Mesenteric fat pad (tissue), 1 donor: ENCODE measurements around the gene ZNF521. TPM values are rescaled to one million over a fixed set of nuclear protein-coding genes. Genes with fewer than 3 reads are reported as not detected.

Experiments used
- DNase-seq: peaks from one replicate; pipeline ENCODE4 v3.0.0-alpha.2; 2020; ENCODE audit warnings: low spot score
- long read RNA-seq: library from polyadenylated mRNA; unstranded; transcript quantifications from one replicate; pipeline ENCODE4 v2.0.0, GENCODE V29; 2020
- total RNA-seq: library from RNA; stranded (reverse); fragmentation: NEBNext Ultra II Directional; extraction: Animal tissue kit (Norgen Biotek cat#: 25700); gene quantifications from one replicate; pipeline ENCODE4 v1.2.1, GENCODE V29; 2021
- donor health status: DM: yes; HTN: yes; CAD: no.

The ZNF521 gene
- 20.4 TPM for total RNA-seq
- long read RNA-seq, partial matches to known transcripts = 4 of 6 reads
- long read RNA-seq, other reads (novel, unspliced or antisense) = 2 of 6 reads

DNA sequence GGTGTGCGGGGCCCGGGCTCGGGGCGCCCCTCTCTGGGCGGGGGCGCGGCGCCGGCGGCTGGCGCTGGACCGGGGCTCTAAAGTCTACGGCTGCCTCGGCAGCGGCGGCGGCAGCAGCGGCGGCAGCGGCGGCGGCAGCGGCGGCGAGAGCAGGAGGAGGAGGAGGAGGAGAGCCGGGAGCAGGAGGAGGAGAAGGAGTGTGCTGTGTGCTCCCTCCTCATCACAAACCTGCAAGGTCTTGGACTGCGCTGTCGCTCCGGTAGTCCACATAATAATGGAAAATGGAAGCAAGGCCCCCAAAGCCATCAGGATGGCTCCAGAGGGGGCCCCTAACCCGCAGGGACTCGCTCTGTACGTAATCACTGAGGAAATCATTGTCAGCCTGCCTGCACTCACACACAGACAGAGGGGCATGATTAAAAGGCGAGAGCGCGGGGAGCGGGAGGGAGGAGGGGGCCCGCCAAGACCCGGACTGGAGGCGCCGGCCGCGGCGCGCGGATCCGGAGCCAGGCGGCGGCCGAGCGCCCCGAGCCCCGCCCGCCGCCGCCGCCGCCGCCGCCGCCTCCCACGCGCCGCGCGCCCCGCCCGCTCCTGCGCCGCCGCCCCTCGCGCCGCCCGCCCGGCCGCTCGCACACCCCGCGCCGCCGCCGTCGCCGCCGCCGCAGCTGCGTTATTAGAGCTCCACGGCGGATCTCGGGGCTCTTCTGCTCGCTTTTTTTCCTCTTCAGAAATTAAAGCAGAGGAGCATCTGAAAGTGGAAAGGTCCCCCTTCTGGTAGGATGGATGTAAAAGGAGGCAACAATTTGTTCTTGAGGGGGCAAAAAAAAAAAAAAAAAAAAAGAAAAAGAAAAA, at the start of gene ZNF521:
Gene ZNF521, minus strand, starts transcription at position 390 of the 852 bp plus-strand sequence. CDS start 1,220 bp downstream, outside the sequence.
- DNase-seq = peak; percentile 92

DNA sequence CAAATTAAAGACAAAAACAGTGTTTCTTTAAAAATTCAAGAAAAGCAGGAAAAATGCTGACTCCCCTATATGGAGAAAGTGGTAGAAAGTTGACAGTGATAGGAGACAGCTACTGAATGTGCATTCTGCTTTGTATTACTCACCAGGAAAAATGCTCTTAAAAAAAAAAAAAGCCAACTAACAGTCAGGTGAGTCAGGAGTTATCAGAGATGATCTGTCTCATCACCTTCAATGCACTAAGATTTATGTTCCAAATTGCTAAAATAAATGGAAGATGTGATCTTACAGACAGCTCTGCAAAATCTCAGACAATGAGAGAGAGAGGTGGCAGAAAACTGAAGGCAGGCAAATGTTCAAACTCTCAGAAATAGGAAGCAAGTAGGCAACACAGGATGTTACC, 47.6 kb upstream of the ZNF521 start:
- DNase-seq = no peak

DNA sequence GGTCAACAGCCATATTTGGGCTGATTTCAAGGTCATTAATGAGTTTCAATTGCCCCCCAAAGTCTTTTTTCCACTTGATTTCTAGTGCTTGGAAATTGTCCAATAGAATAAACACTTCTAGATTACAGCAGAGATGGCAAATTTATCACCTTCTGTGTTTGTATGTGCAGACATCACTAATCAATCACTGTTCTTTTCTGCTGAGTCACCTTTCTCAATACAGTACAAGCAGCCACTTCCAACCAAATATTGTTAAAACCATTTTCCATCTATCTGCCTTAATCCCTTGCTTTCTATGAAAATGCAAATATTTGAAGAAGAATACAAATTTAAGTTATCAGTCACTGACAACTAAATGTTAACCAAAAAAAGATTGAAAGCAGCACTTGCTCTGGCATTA, 40.2 kb upstream of the ZNF521 start:
- DNase-seq = no peak

DNA sequence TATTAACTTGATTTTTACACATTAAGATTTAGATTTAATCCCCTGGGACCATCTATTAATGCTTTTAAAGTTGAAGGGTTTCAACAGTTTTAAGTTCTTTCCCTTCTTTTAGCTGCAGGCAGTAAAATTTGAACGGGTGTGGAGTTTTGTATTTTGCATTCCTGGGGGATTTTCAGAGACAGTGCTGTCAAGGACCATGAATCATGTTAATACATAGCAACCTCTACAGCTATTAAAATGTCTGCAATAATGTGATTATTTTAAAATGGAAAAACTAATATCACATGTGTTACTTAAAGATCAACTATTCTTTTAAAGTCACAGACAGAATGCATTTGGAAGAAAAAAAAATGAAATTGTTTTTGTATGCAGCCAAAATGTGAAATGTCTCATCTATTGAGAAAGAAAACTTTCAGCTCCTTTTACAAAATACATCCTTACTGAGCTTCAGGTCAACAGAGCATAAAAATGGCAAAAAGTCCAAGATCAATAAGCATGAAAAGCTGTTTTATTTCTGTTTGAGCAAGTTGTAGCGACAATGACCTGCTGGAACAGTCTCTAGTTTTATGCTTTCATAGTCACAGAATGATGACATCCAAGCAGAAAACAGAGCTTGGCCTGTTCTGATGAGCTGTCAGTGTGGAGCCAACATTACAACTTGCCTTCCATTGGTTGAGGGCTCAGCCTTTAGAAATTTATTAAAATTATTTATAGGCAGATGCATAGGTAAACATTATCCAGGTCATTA, 21.6 kb upstream of the ZNF521 start:
- no peak for DNase-seq

DNA sequence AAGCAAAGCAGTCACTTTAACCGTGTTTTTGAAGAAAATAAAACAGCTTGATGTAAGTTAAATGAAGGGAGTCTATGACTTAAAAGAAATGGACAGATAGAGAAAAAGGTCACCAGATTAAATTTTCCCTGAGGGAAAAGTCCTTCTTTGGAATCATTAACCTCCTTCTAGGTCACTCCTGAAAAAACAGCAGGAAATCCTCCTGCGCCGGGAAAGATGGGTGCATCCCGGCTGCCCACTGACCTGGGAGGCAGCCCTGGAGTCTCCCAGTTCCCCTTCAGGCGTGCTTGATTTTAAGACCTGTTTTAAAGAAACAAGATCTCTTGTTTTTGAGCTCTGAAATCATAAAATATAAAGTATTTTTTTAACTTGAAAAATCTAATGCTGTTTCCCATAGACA, 18.4 kb upstream of the ZNF521 start:
- DNase-seq = no peak

DNA sequence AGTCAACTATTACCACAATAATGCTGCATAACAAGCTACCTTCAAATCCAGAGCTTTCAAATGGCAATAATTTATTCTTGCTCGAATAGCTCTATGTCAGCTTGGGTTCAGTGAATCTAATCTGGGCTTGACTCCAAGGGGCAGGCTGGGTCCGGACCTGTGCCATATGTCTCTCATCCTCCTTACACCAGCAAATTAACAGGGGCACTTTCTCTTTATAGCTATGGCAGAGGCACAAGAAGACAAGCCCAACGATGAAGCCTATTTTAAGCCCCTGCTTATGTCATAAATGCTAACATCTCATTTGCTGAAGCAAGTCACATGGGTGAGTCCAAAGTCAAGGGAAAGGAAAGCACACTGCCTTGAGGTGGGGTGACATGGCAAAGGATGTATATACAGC, 13.3 kb upstream of the ZNF521 start:
- no peak for DNase-seq

DNA sequence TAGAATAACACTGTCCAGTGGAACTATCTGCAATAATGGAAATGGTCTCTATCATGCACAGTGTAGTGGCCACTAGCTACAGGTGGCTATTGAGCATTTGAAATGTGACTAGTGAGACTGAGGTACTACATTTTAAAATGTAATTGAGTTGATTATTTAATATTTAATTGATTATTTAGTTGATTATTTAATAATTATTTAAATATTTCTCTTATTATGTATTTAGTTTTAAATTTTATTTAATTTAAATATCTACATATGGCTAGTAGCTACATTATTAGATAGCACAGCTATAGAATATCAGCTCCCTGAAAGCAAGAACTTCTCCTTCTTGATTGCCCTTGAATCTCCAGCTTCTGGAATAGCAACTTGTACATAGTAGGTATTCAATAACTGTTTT, 12.8 kb upstream of the ZNF521 start:
- no peak for DNase-seq

DNA sequence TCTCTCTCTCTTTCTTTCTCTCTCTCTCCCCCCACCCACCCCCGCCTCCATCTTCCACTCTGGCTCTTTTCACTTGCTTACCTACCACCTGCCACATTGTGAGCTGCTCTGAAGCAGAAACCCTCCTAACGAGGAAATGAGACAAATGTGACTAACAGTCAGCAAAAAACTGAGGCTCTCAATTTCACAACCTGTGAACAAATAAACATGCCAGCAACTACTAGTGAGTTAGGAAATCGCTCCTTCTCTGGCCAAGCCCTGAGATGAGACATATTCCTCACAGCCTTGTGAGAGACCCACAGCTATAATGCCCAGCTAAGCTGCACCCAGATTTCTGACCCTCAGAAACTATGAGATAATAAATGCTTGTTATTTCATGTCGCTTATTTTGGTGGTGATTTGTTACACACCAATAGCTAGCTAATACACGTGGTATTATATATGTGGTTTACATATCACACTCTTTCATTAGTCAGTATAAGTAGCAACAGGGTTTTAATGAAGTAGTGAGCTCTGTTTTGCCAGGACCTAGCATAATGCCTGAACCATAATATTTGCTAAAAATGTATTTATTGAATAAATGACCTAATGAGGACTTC, 8.4 kb upstream of the ZNF521 start:
- no peak for DNase-seq

DNA sequence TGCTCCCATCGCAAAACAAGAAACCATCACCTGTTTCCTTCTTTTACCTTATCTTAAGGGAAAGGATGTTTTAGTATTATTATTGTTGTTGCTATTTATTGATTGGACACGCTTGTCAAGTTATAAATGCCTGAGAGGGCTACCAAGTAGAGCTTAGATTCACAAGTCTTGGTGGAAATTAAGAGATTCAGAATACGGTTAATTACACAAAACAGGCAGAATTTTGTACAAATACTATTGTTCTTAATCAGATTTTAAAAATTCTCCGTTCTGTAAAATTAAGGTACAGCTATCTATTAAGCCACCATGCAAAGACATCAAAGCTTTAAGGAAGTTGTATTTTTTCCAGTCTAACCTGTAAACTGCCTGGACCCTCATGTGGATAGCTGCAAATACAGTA, 1.1 kb upstream of the ZNF521 start:
- no peak for DNase-seq

DNA sequence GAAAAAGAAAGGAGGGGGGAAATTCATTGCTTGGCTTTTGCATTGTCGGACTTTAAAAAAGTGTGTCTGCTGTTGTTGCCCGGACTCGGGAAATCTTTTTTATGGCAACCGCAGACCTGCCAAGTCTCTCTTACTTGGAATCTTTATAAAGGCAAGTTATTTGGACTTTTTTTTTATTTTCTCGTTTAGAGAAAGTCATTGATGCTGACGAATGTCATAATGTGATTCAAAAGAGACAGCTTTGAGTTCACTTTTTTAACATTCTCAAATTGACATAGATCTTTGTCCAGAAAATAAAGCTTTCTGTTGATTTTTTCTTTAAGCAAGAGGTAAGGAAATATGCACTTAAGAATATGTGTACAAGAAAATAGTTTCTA, 651 bp upstream of the ZNF521 start:
- no peak for DNase-seq

DNA sequence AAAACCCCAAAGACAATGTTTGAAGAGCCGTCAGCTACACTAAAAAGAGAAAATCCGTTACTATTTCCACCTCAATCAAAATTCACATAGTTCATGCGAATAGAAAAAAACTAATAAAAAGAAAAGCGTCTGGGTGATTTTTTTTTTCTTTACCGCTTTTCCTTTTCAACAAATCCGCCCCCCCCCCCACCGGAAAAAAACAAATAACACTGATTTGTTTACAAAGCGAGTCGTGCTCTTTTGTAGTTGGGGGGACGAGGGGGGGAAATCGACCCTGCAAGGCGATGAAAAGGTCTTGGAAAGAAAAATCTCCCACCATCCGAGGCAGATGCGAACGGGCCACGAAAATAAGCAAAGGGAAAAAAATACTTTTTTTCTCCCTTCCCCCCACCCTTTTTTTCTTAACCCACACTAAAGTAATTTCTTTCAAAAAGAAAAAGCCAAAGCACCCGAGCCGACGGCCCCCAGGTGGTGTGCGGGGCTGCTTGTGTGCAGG, 638 bp downstream of the ZNF521 start:
- DNase-seq = no peak

DNA sequence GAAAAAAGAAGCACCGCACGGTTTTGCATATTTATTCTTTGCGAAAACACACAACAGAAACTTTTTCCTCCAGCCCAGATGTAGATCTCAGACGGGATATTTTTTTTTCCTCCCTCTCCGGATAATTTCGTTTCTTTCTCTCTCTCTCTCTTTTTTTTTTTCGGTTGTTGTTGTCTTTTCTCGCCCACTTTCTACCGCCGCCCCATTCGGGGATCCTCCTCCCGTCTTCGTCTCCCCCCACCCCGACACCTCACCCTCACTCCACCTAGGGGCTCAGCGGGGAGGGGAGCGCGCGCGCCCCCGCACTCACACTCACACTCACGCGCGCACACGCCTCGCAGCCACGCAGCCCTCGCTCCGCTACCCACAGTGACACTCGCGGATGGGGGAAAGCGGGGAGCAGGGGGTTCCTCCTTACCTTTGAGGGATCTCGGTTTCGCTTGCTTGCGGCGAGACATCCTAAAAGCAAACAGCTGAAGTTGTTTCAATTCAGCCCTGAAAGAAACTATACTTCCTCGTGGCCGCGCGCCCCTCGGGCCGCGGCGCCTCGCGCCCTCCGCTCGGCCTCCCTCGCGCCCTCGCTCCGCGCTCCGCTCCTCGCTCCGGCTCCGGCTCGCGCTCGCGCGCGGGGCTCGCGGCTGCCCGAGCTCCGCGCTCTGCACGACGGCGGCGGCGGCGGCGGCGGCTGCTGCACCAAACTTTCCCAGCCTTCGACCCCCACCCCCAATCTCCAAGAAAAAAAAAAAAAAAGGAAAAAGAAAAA, 1.3 kb downstream of the ZNF521 start:
- peak; percentile 90 for DNase-seq

DNA sequence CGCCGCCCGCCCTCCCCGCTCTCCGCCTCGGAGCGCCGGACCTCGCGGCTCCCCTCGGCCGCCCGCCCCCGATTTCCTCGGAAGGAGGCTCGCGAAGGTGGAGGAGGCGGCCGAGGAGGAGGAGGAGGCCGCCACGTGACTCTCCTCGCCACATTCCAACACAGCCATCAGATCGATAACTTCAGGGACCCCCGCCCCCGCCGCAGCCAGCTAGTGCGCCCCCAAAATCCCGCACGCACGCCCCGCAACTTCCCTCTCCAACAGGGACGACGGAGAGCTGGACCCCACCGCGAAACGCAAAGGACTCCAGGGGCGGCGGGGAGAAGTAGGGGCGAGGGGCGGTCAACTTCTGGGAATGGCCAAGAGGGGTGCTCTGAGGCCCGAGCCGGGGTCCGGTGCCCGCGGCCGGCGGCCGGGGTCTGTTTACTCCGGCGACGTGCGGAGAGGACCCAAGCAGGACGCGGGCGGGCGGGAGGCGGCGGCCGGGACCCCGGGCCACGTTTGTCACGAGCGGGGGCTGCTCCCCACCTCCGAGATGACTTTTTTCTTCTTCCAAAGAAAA, 2.0 kb downstream of the ZNF521 start:
- no peak for DNase-seq

DNA sequence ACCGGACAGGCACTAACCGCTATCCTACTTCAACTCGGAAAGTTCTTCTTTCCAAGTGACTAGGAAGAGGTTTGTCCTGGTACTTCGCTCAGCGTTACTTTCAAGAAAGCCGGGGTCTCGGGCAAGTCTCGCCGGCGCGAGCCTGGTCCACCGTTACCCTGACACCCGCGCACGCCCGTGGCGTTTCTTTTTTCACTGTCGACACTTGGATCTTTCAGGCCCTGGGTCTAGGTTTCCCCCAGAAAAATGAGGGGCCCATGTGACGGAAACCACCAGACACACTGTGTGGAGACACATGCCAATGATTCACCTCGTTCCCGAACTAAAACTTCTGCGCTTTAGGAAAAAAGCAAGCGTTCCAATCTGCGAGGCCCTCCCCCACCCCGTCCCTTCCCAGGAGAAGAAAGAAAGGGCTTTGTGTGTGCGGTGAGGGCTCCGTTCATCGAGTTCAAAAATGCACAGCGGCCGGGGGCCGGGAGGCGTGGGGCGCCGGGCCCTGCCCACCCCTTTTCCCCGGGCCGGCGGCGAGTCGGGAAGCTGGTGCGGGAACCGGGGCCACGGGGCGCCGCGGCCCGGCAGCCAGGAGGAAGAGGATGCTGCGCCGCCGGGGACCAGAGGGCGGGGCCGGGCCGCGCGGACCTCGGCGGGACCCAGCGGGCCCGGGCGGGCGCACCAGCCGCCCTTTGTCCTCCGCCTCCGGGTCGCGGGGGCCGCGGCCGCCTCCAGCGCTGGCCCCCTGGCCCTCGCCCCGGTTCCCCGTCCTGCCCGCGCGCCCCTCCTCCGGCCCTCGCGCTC, 2.6 kb downstream of the ZNF521 start:
- no peak for DNase-seq

DNA sequence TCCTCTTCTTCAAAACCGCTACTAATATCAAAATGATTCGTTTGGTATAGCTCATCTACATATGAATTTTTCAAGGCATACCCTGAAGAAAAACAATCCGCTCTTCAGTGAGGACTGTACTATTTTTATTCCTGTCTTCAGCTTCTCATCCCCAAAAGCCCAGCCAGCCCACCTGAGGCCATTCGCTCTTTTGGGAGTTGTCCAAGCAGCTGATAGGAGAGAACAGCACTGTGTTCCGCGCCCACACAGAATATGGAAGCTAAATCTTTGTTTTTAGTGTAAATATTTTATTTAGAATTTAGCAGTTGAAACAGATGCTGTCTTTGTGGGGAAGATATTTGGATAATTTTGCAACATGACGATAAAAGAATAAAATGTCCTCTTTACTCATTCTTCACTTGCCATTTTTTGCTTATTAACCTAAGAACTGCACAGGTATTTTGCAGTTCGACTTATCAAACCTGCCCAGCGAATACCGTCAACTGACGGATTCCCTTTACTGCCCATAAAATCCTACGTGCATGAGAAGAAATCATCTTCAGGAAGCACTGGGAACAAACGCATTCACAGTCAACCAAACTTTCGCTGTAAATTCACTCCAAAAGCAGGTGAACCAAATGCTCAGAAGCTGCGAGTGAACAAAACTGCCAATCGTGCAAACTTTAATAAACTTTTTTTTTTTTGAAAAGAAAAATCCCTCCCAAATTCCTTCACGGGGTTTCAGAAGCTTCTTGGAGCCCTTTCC, 3.4 kb downstream of the ZNF521 start:
- no peak for DNase-seq

DNA sequence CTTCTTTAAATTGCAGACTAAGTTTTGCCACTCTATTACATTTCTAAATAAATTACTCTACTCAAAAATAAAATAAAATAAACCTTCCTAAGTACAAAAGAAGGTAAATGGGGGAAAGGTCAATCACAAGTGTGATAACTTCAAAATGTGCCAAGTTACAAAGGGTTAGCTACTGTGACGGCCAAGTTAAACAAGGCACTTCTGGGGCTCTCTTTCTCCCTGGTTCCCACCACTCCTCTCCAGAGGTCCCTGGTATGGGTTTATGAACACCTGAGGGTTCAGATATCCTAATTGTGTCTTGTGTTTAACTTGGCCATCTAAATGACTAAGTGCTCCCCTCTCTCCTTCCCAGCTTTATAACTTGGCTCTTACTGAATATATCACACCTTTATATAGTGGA, 5.4 kb downstream of the ZNF521 start:
- no peak for DNase-seq

DNA sequence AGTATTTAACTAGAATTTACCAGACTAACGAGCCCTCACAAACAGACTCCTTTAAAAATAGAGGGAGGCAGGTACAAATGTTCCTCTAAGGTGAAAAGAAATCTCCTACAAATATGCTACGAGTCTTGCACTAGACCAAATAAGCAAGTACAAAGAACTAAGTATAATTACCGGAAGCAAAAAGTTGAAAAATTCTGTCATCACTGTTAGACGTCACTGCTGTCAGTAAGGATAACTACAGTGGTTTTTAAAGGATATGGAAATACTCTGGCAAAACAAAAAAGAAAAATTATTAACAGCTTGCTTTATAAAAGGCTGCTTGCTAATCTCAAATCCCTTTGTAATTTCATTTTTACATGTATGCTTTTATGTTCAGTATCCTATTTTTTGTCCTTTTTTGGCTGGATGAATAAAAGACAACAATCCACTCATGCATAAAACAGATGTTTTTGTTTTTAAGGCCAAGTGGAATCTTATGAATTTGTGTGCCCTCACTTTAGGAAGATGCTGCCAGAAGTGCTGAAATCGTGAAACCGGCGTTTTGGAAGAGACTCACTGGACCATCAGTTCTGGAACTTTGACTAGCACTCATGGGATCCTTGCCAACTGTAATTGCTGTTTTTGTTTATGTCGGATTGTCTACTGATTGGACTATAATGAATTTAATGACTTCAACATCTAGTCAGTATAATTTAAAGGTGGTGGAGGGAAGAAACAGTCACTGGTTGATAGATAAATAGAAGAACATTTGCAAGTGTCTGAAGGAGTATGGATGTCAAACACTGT, 6.7 kb downstream of the ZNF521 start:
- no peak for DNase-seq

DNA sequence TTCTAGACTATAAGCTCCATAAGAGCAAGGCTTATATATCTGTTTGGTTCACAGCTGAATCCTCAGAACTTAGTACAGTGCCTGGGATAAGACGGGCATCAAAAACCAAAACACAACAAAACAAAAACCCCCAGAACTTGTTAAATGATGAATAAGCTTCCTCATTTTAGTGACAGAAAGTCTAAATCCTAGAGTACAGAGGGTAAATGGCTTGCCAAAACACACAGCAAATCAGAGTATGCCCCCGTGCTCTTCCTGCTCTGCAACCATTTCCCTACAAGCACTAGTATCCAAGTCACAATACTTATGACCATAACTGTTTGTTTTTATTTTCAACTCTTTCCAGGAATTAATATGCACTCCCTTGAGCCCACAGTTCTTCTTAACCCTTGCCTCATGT, 10.1 kb downstream of the ZNF521 start:
- no peak for DNase-seq
